ENCODE results near the gene ZNF710.

The ZNF710 gene

GRCh38 chr15:90015749-90016148 lies 14.6 kb downstream of the ZNF710 start:
- DNase-seq (ENCODE audit: low spot score), result no peak
- in situ Hi-C loops (cut with MboI; ENCODE audit: low pct_unique_long_range_greater_than_20kb, low sequenced_read_pairs, unreplicated experiment), result no loop called here
- no peak for TF ChIP-seq CTCF (IDR thresholded peaks at IDR 0.05; ENCODE audit: extremely low read depth, insufficient read depth, missing control alignments)

GRCh38 chr15:90016721-90017120 lies 15.6 kb downstream of the ZNF710 start:
- in situ Hi-C loops (cut with MboI; ENCODE audit: low pct_unique_long_range_greater_than_20kb, low sequenced_read_pairs, unreplicated experiment), result no loop called here
- DNase-seq (ENCODE audit: low spot score), result no peak
- TF ChIP-seq CTCF (IDR thresholded peaks at IDR 0.05; ENCODE audit: extremely low read depth, insufficient read depth, missing control alignments), result no peak

GRCh38 chr15:90018216-90018831 lies 17.2 kb downstream of the ZNF710 start:
- in situ Hi-C loops (cut with MboI; ENCODE audit: low pct_unique_long_range_greater_than_20kb, low sequenced_read_pairs, unreplicated experiment), result no loop called here
- TF ChIP-seq CTCF (IDR thresholded peaks at IDR 0.05; ENCODE audit: extremely low read depth, insufficient read depth, missing control alignments), result no peak
- DNase-seq (ENCODE audit: low spot score), result no peak

- TF ChIP-seq CTCF (IDR thresholded peaks at IDR 0.05; ENCODE audit: extremely low read depth, insufficient read depth, missing control alignments), result no peak
- no peak for DNase-seq (ENCODE audit: low spot score)
- in situ Hi-C loops (cut with MboI; ENCODE audit: low pct_unique_long_range_greater_than_20kb, low sequenced_read_pairs, unreplicated experiment), result no loop called here
Observed at GRCh38 chr15:90019611-90020010, 18.5 kb downstream of the ZNF710 start.

- DNase-seq (ENCODE audit: low spot score), result no peak
Observed at GRCh38 chr15:90020021-90020735, 19.1 kb downstream of the ZNF710 start.

GRCh38 chr15:90020936-90021507 lies 19.9 kb downstream of the ZNF710 start:
- DNase-seq (ENCODE audit: low spot score), result no peak
- in situ Hi-C loops (cut with MboI; ENCODE audit: low pct_unique_long_range_greater_than_20kb, low sequenced_read_pairs, unreplicated experiment), result no loop called here
- no peak for TF ChIP-seq CTCF (IDR thresholded peaks at IDR 0.05; ENCODE audit: extremely low read depth, insufficient read depth, missing control alignments)

More at GRCh38 chr15:90020021-90020735, 19.1 kb downstream of the ZNF710 start:
- in situ Hi-C loops (cut with MboI; ENCODE audit: low pct_unique_long_range_greater_than_20kb, low sequenced_read_pairs, unreplicated experiment), result no loop called here
- TF ChIP-seq CTCF (IDR thresholded peaks at IDR 0.05; ENCODE audit: extremely low read depth, insufficient read depth, missing control alignments), result no peak

All from GM13977 (cell line).